Lower leg skin (tissue), 4 donors: Measurements from ENCODE around the gene PTPRU. TPM values are rescaled to one million over a fixed set of nuclear protein-coding genes. Genes with fewer than 3 reads are reported as not detected.

Source experiments
- DNase-seq, 2 donors: peaks; one replicate each; pipeline ENCODE4 v3.0.0-alpha.2; 2019; ENCODE audit warnings: low spot score in 2 of 2
- H3K4me3 ChIP-seq: fragments of 200-600 bp; sonication (generic); 2 replicates; pipeline ENCODE4 v1.5.1; 2017; ENCODE audit warnings: mild to moderate bottlenecking, low read depth; ENCODE audit not compliant: poor library complexity, severe bottlenecking
- POLR2A ChIP-seq, 2 donors: fragments of 450-650 bp; IDR thresholded peaks; one replicate each; pipeline ENCODE4 v1.6.1; 2016 to 2017; ENCODE audit warnings: antibody characterized with exemption in 2 of 2, mild to moderate bottlenecking in 1 of 2, moderate library complexity in 1 of 2
- WGBS, 2 donors: methylation state at CpG; one replicate each; pipeline ENCODE4 v1.1.5; 2018; 5-methylcytosine and 5-hydroxymethylcytosine counted together
- intact Hi-C: fragments of 100-400 bp; cut with DNase I; formaldehyde crosslinking; loops from one replicate; pipeline ENCODE4 v1.15.0; 2023; ENCODE audit warnings: low total_unique reads
- total RNA-seq, 4 donors: library from RNA; depleted of rRNA; stranded (reverse); fragments of >200 nt; gene quantifications; one replicate each; pipeline ENCODE4 v1.1.0, GENCODE V29; 2016
- TF ChIP-seq, protein P1 (sequence below), 3 donors: fragments of 450-650 bp; IDR thresholded peaks; one replicate each; pipeline ENCODE4 v1.5.1; 2016; ENCODE audit warnings: antibody characterized with exemption in 3 of 3, mild to moderate bottlenecking in 3 of 3, moderate library complexity in 2 of 3

PTPRU gene
- total RNA-seq, 4 donors from 2014 or later, result 15.9 to 56.3 (median 30.6) TPM

- H3K4me3 ChIP-seq, result no peak overlapping the region
- no peak for DNase-seq
- intact Hi-C loops, result no loop called here
- WGBS, 2 donors, result 75 to 84% methylated on average over 7 to 8 of the region's 8 CpGs
- TF ChIP-seq POLR2A (IDR thresholded peaks at IDR 0.05), result no peak
- TF ChIP-seq, protein P1, sequence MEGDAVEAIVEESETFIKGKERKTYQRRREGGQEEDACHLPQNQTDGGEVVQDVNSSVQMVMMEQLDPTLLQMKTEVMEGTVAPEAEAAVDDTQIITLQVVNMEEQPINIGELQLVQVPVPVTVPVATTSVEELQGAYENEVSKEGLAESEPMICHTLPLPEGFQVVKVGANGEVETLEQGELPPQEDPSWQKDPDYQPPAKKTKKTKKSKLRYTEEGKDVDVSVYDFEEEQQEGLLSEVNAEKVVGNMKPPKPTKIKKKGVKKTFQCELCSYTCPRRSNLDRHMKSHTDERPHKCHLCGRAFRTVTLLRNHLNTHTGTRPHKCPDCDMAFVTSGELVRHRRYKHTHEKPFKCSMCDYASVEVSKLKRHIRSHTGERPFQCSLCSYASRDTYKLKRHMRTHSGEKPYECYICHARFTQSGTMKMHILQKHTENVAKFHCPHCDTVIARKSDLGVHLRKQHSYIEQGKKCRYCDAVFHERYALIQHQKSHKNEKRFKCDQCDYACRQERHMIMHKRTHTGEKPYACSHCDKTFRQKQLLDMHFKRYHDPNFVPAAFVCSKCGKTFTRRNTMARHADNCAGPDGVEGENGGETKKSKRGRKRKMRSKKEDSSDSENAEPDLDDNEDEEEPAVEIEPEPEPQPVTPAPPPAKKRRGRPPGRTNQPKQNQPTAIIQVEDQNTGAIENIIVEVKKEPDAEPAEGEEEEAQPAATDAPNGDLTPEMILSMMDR (IDR thresholded peaks at IDR 0.05), result no peak
Observed at GRCh38 chr1:29251164-29252124, 15.1 kb downstream of the PTPRU start.

GRCh38 chr1:29253180-29253579, 16.9 kb downstream of the PTPRU start:
- 95 to 97% methylated on average over 3 of the region's 3 CpGs for WGBS, 2 donors
- H3K4me3 ChIP-seq, result no peak overlapping the region
- intact Hi-C loops, result no loop called here
- TF ChIP-seq, protein P1 (IDR thresholded peaks at IDR 0.05), result no peak
- TF ChIP-seq POLR2A (IDR thresholded peaks at IDR 0.05), result no peak
- no peak for DNase-seq

DNA sequence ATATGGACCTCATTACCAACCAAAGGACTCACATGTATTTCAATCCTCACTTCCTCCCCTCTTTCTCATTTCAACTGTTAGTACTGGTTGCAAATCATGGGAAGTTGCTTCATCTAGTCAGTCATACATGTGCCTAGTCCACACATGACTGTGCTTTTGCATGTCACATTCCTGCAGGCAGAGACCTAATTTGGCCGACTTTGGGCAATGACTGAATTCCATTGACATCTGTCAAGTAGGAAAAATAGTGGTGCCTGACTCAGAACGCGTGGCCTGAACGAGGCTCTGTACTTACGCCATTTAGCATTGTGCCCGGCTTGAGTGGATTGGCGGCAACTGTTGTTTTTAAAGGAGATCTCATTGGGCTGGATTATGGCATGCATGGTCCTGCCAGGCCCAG, 18.0 kb downstream of the PTPRU start:
- no peak overlapping the region for H3K4me3 ChIP-seq
- WGBS, 2 donors, result 57 to 78% methylated on average over 7 of the region's 7 CpGs
- no peak for DNase-seq
- TF ChIP-seq POLR2A (IDR thresholded peaks at IDR 0.05), result no peak
- TF ChIP-seq, protein P1 (IDR thresholded peaks at IDR 0.05), result no peak
- intact Hi-C loops, result no loop called here

DNA sequence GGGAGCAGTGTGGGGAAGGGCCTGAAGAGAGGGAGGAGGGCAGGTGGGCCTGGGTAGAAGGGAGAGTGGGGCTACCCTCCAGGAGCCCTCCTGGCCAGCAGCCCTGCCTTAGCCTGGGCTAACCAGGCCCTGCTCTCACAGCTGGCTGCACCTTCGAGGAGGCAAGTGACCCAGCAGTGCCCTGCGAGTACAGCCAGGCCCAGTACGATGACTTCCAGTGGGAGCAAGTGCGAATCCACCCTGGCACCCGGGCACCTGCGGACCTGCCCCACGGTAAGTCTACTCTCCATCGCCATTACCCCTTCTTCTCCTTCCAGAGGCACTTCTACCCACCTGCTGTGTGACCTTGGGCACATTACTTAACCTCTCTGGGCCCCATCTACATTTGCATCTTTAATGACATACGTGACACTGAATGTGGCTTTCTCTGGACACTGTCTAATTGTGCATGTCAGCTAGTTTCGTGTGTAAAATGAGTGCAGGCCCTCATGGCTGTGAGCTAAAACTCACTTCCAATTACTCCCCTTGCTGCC, 18.9 kb downstream of the PTPRU start:
- WGBS, 2 donors, result 89 to 92% methylated on average over 10 of the region's 10 CpGs
- TF ChIP-seq, protein P1 (IDR thresholded peaks at IDR 0.05), result no peak
- TF ChIP-seq POLR2A (IDR thresholded peaks at IDR 0.05), result no peak
- no peak overlapping the region for H3K4me3 ChIP-seq
- no peak for DNase-seq
- intact Hi-C loops, result no loop called here

GRCh38 chr1:29256394-29256793, 20.1 kb downstream of the PTPRU start:
- TF ChIP-seq, protein P1 (IDR thresholded peaks at IDR 0.05), result no peak
- TF ChIP-seq POLR2A (IDR thresholded peaks at IDR 0.05), result no peak
- no peak overlapping the region for H3K4me3 ChIP-seq
- no peak for DNase-seq
- WGBS, 2 donors, result 87 to 94% methylated on average over 5 of the region's 5 CpGs
- intact Hi-C loops, result no loop called here
